ENCODE results near the gene ERFE. TPM values are rescaled to one million over a fixed set of nuclear protein-coding genes. Genes with fewer than 3 reads are reported as not detected.

ERFE gene
- total RNA-seq, 5 donors from 2014 or later (not counting 1 experiment from before 2014, with no cell fraction given): not detected

DNA sequence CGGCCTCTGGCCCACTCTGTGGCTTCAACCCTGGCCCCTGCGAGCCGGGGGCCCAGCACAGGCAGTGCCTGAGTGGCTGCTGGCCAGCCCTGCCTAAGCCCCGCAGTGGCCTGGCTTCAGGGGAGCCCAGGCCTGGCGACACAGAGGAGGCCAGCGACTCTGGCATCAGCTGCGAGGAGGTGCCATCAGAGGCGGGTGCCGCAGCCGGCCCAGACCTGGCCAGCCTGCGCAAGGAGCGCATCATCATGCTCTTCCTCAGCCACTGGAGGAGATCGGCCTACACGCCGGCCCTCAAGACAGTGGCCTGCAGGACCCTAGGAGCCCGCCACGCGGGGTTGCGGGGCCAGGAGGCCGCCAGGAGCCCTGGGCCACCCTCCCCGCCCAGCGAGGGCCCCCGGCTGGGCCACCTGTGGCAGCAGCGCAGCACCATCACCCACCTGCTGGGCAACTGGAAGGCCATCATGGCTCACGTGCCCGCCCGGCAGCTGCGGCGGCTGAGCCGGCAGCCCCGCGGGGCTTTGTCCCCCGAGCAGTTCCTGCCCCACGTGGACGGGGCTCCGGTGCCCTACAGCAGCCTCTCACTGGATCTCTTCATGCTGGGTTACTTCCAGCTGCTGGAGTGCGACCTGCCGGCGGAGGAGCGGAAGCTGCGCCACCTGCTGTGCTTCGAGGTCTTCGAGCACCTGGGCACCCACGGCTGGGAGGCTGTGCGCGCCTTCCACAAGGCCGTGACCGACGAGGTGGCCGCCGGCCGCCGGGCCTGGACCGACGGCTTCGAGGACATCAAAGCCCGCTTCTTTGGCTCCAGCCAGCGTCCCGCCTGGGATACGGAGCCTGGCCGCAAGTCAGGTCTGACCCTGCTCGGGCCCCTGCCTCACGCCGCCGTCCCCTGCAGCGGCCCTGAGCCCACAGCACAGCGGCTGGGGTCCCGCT lies 27.8 kb upstream of the ERFE start:
- Mint-ChIP-seq H3K27ac (no peak overlapping the region), H3K36me3 (no peaks in the 10 kb centered on the region), H3K27me3 (no peaks in the 10 kb centered on the region), H3K4me1 (no peaks in the 10 kb centered on the region), H3K9me3 (no peaks in the 10 kb centered on the region), H3K4me3 (no peak overlapping the region)
- H3K4me1 ChIP-seq (ENCODE audit: control insufficient read depth in 1 of 2, extremely low read depth in 1 of 2, insufficient read depth in 2 of 2, low read length in 2 of 2): peaks cover 0 to 6% of the 10 kb centered on the region in 2 experiments
- ChIA-PET CTCF (no interaction called here), POLR2A (no interaction called here)
- no peak overlapping the region for H3K4me3 ChIP-seq (ENCODE audit: control insufficient read depth in 1 of 2, extremely low read depth in 1 of 2, low read length in 1 of 2)
- H3K27me3 ChIP-seq (replicated peaks in 1 of 2; ENCODE audit: control insufficient read depth in 2 of 2, extremely low read depth in 1 of 2, insufficient read depth in 2 of 2, low read length in 1 of 2): peaks cover 0 to 9% of the 10 kb centered on the region in 2 experiments
- no peak overlapping the region for H3K27ac ChIP-seq (ENCODE audit: low read length)
- H3K9me3 ChIP-seq: no peaks in the 10 kb centered on the region
- H3K36me3 ChIP-seq (ENCODE audit: control insufficient read depth in 2 of 2, extremely low read depth in 1 of 2, insufficient read depth in 1 of 2, low read length in 1 of 2): no peaks in the 10 kb centered on the region
- 89% methylated on average over 60 of the region's 68 CpGs for WGBS (ENCODE audit: insufficient coverage)
- DNase-seq (no peak), ATAC-seq (replicated peaks in 1 of 4) (no peak)

DNA sequence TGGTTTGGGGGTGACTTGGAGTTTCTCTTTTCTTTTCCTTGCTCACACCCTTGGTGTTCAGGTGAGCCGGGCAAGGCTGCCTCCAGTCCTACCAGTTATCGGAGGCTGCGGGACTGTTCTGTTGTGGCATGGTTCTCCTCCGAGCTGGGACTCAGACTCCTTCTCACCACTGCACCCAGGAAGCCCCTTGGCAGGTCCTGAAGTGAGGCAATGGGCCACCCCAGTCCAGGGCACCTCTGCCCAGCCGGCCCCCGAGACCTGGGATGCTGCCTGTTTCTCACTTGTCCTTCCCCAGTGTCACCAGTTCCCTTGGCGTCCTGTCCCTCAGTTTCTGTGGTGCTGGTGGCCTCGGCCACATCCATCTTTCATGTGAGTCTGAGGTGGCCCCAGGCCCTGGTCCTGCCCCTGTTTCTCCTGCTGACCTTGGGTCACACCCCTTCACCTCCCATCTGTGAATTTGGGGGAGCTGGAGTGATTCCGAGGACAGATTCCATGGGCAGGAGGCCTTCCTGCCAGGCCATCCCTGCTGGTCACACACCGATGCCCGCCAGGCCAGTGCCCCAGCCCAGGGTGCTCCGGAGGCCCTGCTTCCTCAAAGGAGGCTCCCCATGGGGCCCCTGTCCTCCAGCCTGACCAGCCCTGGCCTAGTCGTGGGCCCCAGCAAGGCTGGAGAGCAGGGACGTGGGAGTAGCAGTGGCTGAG lies 26.9 kb upstream of the ERFE start:
- H3K27me3 Mint-ChIP-seq: no peaks in the 10 kb centered on the region
- ChIA-PET POLR2A (no interaction called here), CTCF (no interaction called here)
- H3K27ac Mint-ChIP-seq: no peak overlapping the region
- no peak overlapping the region for H3K4me3 ChIP-seq (ENCODE audit: control insufficient read depth in 1 of 2, extremely low read depth in 1 of 2, low read length in 1 of 2)
- ATAC-seq (replicated peaks in 1 of 4): no peak
- 84% methylated on average over 10 of the region's 14 CpGs for WGBS (ENCODE audit: insufficient coverage)
- no peaks in the 10 kb centered on the region for H3K36me3 Mint-ChIP-seq
- DNase-seq: no peak
- H3K9me3 ChIP-seq: no peaks in the 10 kb centered on the region
- peaks cover 0 to 6% of the 10 kb centered on the region in 2 experiments for H3K4me1 ChIP-seq (ENCODE audit: control insufficient read depth in 1 of 2, extremely low read depth in 1 of 2, insufficient read depth in 2 of 2, low read length in 2 of 2)
- H3K9me3 Mint-ChIP-seq: no peaks in the 10 kb centered on the region
- H3K36me3 ChIP-seq (ENCODE audit: control insufficient read depth in 2 of 2, extremely low read depth in 1 of 2, insufficient read depth in 1 of 2, low read length in 1 of 2): no peaks in the 10 kb centered on the region
- H3K27me3 ChIP-seq (replicated peaks in 1 of 2; ENCODE audit: control insufficient read depth in 2 of 2, extremely low read depth in 1 of 2, insufficient read depth in 2 of 2, low read length in 1 of 2): peaks cover 0 to 9% of the 10 kb centered on the region in 2 experiments
- H3K4me1 Mint-ChIP-seq: no peaks in the 10 kb centered on the region
- no peak overlapping the region for H3K4me3 Mint-ChIP-seq
- no peak overlapping the region for H3K27ac ChIP-seq (ENCODE audit: low read length)

DNA sequence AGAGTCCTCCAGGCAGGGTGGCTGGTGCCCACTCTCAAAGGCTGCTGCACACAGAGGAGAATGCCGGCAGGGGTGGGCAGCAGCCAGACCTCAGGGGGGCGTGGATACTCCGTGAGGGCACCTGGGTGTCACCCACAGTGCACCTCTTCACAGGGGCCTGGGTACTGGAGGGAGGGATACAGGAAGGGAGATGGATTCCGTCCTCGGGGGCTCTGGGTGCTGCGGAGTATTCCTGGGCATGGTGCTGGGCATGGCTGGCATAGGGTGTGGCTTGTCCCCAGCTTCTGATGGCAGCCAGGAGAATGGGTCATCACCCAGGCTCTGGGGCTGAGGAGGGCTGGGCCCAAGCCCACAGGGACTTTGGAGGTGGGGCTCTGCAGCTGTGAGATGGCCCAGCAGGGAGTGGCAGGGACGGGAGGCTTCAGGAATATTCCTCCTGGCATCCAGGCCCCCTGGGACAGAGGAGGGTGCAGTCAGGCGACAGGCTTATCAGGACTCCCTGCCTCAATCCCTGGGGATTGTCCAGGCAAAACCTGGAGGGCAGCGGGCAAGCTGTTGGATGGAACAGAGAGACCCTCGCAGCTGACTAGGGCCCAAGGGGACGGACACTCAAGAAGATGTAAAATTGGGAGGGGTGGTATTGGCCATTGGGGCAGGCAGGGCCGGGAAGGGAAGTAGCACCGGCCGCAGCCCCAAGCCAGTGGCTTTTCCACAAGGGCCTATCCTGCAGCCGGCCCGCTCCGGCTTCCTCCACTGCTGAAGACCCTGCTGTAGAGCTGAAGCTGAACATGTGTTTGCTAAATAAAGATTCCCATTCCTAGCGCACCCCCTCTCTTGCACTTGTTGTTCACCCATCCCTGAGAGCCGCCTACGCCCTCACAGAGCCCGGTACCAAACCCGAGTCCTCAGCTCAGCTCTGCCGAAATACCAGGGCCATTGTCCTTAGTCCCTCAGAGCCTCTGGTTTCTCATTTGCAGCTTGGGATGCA lies 26.0 kb upstream of the ERFE start:
- Histone ChIP-seq H3K36me3 (ENCODE audit: control insufficient read depth in 2 of 2, extremely low read depth in 1 of 2, insufficient read depth in 1 of 2, low read length in 1 of 2) (no peaks in the 10 kb centered on the region), H3K4me1 (ENCODE audit: control insufficient read depth in 1 of 2, extremely low read depth in 1 of 2, insufficient read depth in 2 of 2, low read length in 2 of 2) (no peaks in the 10 kb centered on the region), H3K27ac (ENCODE audit: low read length) (no peak overlapping the region), H3K4me3 (ENCODE audit: control insufficient read depth in 1 of 2, extremely low read depth in 1 of 2, low read length in 1 of 2) (no peak overlapping the region), H3K9me3 (no peaks in the 10 kb centered on the region), H3K27me3 (replicated peaks in 1 of 2; ENCODE audit: control insufficient read depth in 2 of 2, extremely low read depth in 1 of 2, insufficient read depth in 2 of 2, low read length in 1 of 2) (peaks cover 0 to 9% of the 10 kb centered on the region in 2 experiments)
- 86% methylated on average over 13 of the region's 23 CpGs for WGBS (ENCODE audit: insufficient coverage)
- ChIA-PET CTCF (no interaction called here), POLR2A (no interaction called here)
- Mint-ChIP-seq H3K27ac (no peak overlapping the region), H3K9me3 (no peaks in the 10 kb centered on the region), H3K27me3 (no peaks in the 10 kb centered on the region), H3K4me1 (no peaks in the 10 kb centered on the region), H3K4me3 (no peak overlapping the region), H3K36me3 (no peaks in the 10 kb centered on the region)
- DNase-seq (no peak), ATAC-seq (replicated peaks in 1 of 4) (no peak)

DNA sequence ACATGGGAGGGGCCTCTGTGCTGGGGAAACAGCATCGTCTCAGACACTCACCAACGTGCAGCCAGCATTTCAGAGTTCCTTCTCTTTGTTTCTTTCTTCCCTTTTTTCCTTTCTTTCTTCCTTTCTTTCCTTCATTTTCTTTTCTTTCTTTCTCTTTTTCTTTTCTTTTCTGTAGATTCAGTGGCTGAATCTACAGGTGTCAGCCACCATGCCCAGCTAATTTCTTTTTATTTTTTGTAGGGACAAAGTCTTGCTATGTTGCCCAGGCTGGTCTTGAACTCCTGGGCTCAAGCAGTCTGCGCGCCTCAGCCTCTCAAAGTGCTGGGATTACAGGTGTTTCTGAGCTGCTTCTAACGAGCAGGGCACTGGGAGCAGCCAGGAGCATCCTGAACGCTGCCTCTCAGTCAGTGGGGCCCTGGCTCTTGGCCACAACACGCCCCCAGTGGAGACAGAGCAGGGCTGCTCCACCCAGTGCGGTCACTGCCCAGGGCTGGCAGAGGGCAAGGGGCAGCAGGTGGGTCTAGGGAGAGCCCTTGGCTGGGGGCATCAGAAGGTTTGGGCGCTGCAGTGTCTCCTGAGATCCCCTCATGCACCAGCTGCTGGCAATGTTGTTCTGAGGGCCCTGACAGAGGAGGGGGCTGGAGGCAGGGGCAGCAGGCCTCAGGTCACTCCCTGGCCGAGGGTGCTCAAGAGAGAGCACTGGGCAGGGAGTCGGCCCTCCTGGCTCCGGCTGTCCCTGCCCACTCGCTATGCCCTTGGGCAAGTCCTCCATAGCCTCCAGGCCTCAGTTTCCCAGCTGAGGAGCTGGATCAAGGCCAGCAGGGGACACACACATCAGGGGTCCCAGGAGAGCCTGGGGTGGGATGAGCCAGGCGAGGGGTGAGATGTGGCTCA lies 25.0 kb upstream of the ERFE start:
- ChIA-PET CTCF (no interaction called here), POLR2A (no interaction called here)
- no peaks in the 10 kb centered on the region for H3K36me3 ChIP-seq (ENCODE audit: control insufficient read depth in 2 of 2, extremely low read depth in 1 of 2, insufficient read depth in 1 of 2, low read length in 1 of 2)
- H3K4me3 Mint-ChIP-seq: no peak overlapping the region
- no peaks in the 10 kb centered on the region for H3K4me1 Mint-ChIP-seq
- DNase-seq (no peak), ATAC-seq (replicated peaks in 1 of 4) (no peak)
- no peaks in the 10 kb centered on the region for H3K36me3 Mint-ChIP-seq
- 72% methylated on average over 13 of the region's 14 CpGs for WGBS (ENCODE audit: insufficient coverage)
- H3K4me3 ChIP-seq (ENCODE audit: control insufficient read depth in 1 of 2, extremely low read depth in 1 of 2, low read length in 1 of 2): no peak overlapping the region
- no peaks in the 10 kb centered on the region for H3K4me1 ChIP-seq (ENCODE audit: control insufficient read depth in 1 of 2, extremely low read depth in 1 of 2, insufficient read depth in 2 of 2, low read length in 2 of 2)
- H3K27me3 ChIP-seq (replicated peaks in 1 of 2; ENCODE audit: control insufficient read depth in 2 of 2, extremely low read depth in 1 of 2, insufficient read depth in 2 of 2, low read length in 1 of 2): peaks cover 0 to 6% of the 10 kb centered on the region in 2 experiments
- H3K9me3 Mint-ChIP-seq: no peaks in the 10 kb centered on the region
- H3K27ac ChIP-seq (ENCODE audit: low read length): no peak overlapping the region
- no peaks in the 10 kb centered on the region for H3K27me3 Mint-ChIP-seq
- no peak overlapping the region for H3K27ac Mint-ChIP-seq
- no peaks in the 10 kb centered on the region for H3K9me3 ChIP-seq

DNA sequence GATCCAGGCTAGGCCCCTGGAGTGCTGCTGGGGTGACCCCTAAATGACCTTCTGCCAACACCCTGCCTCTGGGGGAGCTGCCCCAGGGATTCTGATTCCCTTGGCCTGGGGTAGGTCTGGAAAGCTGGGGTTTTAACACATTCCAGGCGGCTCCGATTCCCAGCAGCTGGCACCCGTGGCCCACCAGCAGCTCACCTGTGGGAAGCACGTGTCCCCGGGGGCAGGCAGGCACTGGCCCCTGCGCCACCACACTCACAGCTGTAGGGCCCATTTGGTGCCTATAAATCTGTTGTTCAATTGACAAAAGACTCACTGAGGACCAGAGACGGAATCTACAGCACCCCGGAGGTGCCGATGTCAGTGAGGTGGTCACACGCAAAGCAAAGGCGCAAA lies 24.4 kb upstream of the ERFE start:
- H3K4me1 Mint-ChIP-seq: no peaks in the 10 kb centered on the region
- Histone ChIP-seq H3K4me3 (ENCODE audit: control insufficient read depth in 1 of 2, extremely low read depth in 1 of 2, low read length in 1 of 2) (no peak overlapping the region), H3K27ac (ENCODE audit: low read length) (no peak overlapping the region), H3K9me3 (no peaks in the 10 kb centered on the region), H3K27me3 (replicated peaks in 1 of 2; ENCODE audit: control insufficient read depth in 2 of 2, extremely low read depth in 1 of 2, insufficient read depth in 2 of 2, low read length in 1 of 2) (peaks cover 0 to 6% of the 10 kb centered on the region in 2 experiments), H3K36me3 (ENCODE audit: control insufficient read depth in 2 of 2, extremely low read depth in 1 of 2, insufficient read depth in 1 of 2, low read length in 1 of 2) (no peaks in the 10 kb centered on the region), H3K4me1 (ENCODE audit: control insufficient read depth in 1 of 2, extremely low read depth in 1 of 2, insufficient read depth in 2 of 2, low read length in 2 of 2) (peaks cover 0 to 3% of the 10 kb centered on the region in 2 experiments)
- DNase-seq (no peak), ATAC-seq (replicated peaks in 1 of 4) (no peak)
- H3K9me3 Mint-ChIP-seq: no peaks in the 10 kb centered on the region
- ChIA-PET CTCF (no interaction called here), POLR2A (no interaction called here)
- 86% methylated on average over 10 of the region's 11 CpGs for WGBS (ENCODE audit: insufficient coverage)
- no peak overlapping the region for H3K27ac Mint-ChIP-seq
- H3K4me3 Mint-ChIP-seq: no peak overlapping the region
- H3K27me3 Mint-ChIP-seq: no peaks in the 10 kb centered on the region
- H3K36me3 Mint-ChIP-seq: no peaks in the 10 kb centered on the region

All from T-cell (primary cell).